ENCODE measurements around the gene PTPRN2.
"Not testable (repeated sequence)": the region's sequence is repeated elsewhere in the genome, so short reads cannot be mapped to it uniquely, and the experiment has no call there.

Gene PTPRN2

GRCh38 chr7:158332516-158332915 lies 255.1 kb downstream of the PTPRN2 start:
- DNase-seq: not testable (repeated sequence)

GRCh38 chr7:158331826-158332450 lies 255.7 kb downstream of the PTPRN2 start:
- not testable (repeated sequence) for DNase-seq

DNA sequence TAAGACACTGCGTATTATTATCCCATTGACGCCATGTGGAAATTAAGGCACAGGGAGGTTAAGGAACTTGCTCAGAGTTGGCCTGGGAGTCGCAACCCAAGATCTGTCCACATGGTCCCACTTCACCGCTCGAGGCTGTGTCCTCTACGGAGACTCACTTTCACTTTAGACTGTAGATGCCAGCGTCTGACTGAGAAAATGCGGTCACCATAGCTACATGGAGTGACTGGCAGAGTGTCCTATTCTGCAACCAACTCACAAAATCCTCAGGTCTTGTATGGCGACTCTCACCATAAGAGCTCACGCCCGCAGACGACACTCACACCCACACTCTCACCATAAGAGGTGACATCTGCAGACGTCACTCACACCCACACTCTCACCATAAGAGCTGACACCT lies 257.9 kb downstream of the PTPRN2 start:
- DNase-seq: no peak

- no peak for DNase-seq
These were observed 258.5 kb downstream of the PTPRN2 start for GRCh38 chr7:158329014-158329610.

- no peak for DNase-seq
These were observed 259.1 kb downstream of the PTPRN2 start for GRCh38 chr7:158328376-158329013.

DNA sequence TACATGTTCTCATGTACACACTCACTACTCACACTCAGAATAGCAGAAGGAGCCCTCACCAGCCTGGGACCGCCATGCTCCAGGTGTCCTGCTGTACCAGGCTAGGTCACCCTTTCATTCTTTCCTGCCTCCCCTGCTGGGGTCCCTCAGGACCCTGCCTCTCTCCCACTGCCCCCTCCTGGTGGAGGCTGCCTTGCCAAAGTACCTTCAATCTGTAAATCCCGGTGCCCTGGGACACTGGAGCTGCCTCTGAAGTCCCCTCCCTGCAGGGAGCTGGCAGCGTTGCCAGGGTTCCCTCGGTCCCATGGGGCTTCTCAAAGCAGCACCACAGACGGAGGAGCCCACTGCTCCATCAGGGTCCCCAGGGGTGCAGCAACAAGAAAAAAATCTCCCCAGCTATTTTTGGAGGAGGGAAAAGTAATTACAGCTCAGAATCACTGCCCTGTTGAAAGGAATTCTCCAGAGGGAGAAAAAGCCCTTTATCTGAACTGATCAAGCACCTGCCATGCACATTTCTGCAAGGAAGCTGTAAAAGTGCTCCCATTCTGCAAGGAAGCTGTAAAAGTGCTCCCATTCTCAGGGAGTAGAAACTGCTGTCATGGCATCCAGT lies 259.9 kb downstream of the PTPRN2 start:
- DNase-seq: no peak

GRCh38 chr7:158327012-158327411 lies 260.6 kb downstream of the PTPRN2 start:
- DNase-seq: no peak

GRCh38 chr7:158325530-158326381 lies 261.9 kb downstream of the PTPRN2 start:
- DNase-seq: peak; percentile 68

- DNase-seq: no peak
These were observed 262.9 kb downstream of the PTPRN2 start for GRCh38 chr7:158324397-158325360.

GRCh38 chr7:158323741-158324396 lies 263.8 kb downstream of the PTPRN2 start:
- DNase-seq: no peak

GRCh38 chr7:158322616-158323530 lies 264.8 kb downstream of the PTPRN2 start:
- DNase-seq: no peak

- DNase-seq: no peak
These were observed 265.5 kb downstream of the PTPRN2 start for GRCh38 chr7:158321936-158322615.

DNA sequence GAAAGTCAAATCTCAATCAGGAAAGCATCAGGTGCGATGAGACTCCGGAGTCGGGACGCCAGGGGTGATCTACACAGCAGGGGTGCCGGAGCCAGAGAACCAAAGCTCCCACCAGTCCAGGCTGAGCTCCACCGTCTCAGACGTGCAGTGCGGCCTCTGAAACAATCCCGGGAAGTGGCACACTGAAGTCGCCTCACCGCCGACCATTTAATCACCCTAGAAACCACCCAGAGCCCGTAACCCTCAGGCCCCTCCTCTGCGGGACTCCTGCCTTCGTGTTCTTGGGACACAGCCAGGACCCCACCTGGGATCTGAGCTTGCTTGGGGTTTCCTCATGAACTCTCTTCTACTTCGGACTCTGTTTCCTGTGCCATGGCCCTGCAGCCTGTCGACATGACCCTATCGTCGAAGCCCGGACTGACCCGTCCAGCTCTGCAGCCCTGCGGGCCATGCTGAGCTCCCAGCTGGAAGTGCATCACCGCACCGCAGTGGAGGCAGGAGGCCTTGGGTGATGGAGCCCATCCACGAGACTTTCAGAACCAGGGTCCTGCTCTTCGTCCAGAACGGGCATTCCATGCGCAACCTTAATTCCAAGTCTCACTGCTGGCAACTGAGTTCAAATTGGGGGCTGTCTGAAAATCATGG lies 266.4 kb downstream of the PTPRN2 start:
- DNase-seq: no peak

- no peak for DNase-seq
These were observed 267.3 kb downstream of the PTPRN2 start for GRCh38 chr7:158320328-158320727.

GRCh38 chr7:158318511-158318913 lies 269.1 kb downstream of the PTPRN2 start:
- DNase-seq: no peak

DNA sequence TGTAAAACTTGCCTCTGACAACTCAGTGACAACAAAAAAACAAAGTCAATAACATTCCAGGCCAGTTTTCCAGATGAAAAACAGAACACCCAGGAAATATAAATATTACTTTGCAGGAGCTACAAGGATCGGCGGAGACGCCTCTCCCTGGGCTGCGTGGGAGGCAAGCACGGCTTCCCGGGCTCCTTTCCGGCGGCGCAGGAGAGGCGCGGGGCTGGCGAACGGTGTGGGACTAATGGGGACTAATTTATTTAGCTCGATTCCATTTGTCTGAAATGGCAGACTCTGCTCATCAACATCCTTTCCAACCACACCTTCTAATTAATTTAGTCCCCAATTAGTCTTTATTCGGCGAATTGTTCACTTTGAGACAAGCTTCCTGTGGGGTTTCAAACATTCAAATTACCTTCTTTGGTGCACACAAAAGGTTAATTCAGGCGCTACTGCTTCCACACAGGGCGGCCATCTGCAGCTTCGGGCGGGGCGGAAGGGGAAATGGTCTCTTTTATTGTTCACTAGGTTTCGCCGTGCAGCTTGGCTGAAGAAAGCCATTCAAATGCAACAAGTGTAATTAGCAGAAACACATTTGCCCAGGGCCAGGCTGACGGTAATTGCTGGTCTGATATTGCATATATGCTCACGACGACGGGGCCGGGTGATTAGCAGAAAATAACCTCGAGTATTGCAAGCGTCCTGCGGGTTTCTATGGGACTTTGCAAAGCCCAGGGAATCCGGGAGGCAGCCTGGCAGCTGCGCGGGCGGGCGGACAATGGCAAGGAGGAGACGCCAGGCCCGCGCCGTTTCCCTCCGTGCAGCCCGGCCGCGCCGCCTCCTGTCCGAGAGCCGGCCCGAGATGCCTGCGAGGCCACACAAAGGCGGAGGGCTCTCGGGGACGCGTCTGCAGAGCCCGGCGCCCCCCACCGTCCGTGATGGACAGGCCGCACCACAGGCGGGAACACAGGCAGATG lies 270.1 kb downstream of the PTPRN2 start:
- no peak for DNase-seq

GRCh38 chr7:158316466-158317031 lies 271.1 kb downstream of the PTPRN2 start:
- DNase-seq: no peak
